ENCODE data around the gene TM9SF1.

The TM9SF1 gene

GRCh38 chr14:24179961-24180796 lies 15.1 kb downstream of the TM9SF1 start:
- in situ Hi-C loops (cut with MboI; ENCODE audit: low sequenced_read_pairs): no loop called here

- in situ Hi-C loops (cut with MboI; ENCODE audit: low sequenced_read_pairs): no loop called here
Measured at GRCh38 chr14:24179294-24179960, 15.8 kb downstream of the TM9SF1 start.

- in situ Hi-C loops (cut with MboI; ENCODE audit: low sequenced_read_pairs): no loop called here
Measured at GRCh38 chr14:24178399-24179178, 16.7 kb downstream of the TM9SF1 start.

GRCh38 chr14:24177891-24178290 lies 17.4 kb downstream of the TM9SF1 start:
- in situ Hi-C loops (cut with MboI; ENCODE audit: low sequenced_read_pairs): no loop called here

GRCh38 chr14:24177041-24177825 lies 18.0 kb downstream of the TM9SF1 start:
- in situ Hi-C loops (cut with MboI; ENCODE audit: low sequenced_read_pairs): no loop called here

- in situ Hi-C loops (cut with MboI; ENCODE audit: low sequenced_read_pairs): no loop called here
Measured at GRCh38 chr14:24176599-24176998, 18.6 kb downstream of the TM9SF1 start.

- in situ Hi-C loops (cut with MboI; ENCODE audit: low sequenced_read_pairs): no loop called here
Measured at GRCh38 chr14:24172871-24173281, 22.4 kb downstream of the TM9SF1 start.

- in situ Hi-C loops (cut with MboI; ENCODE audit: low sequenced_read_pairs): no loop called here
Measured at GRCh38 chr14:24172261-24172860, 22.9 kb downstream of the TM9SF1 start.

GRCh38 chr14:24171422-24172260 lies 23.6 kb downstream of the TM9SF1 start, which contains the start of gene REC8:
Gene REC8 (plus strand): TSS chr14:24172080. CDS start chr14:24172553, 473 bp downstream.
- in situ Hi-C loops (cut with MboI; ENCODE audit: low sequenced_read_pairs): no loop called here

- in situ Hi-C loops (cut with MboI; ENCODE audit: low sequenced_read_pairs): no loop called here
Measured at GRCh38 chr14:24167469-24168114, 27.6 kb downstream of the TM9SF1 start.

GRCh38 chr14:24165785-24166184 lies 29.5 kb downstream of the TM9SF1 start:
- in situ Hi-C loops (cut with MboI; ENCODE audit: low sequenced_read_pairs): no loop called here

- in situ Hi-C loops (cut with MboI; ENCODE audit: low sequenced_read_pairs): no loop called here
Measured at GRCh38 chr14:24164518-24164991, 30.7 kb downstream of the TM9SF1 start.

GRCh38 chr14:24162093-24162492 lies 33.1 kb downstream of the TM9SF1 start:
- in situ Hi-C loops (cut with MboI; ENCODE audit: low sequenced_read_pairs): no loop called here

GRCh38 chr14:24160850-24161804 lies 34.1 kb downstream of the TM9SF1 start, which contains the start of gene IRF9:
Gene IRF9 (plus strand): TSS chr14:24161265. CDS start chr14:24162145, 880 bp downstream.
- in situ Hi-C loops (cut with MboI; ENCODE audit: low sequenced_read_pairs): no loop called here

- in situ Hi-C loops (cut with MboI; ENCODE audit: low sequenced_read_pairs): no loop called here
Measured at GRCh38 chr14:24160499-24160849, 34.8 kb downstream of the TM9SF1 start.

- in situ Hi-C loops (cut with MboI; ENCODE audit: low sequenced_read_pairs): no loop called here
Measured at GRCh38 chr14:24159777-24160498, 35.3 kb downstream of the TM9SF1 start.

- in situ Hi-C loops (cut with MboI; ENCODE audit: low sequenced_read_pairs): no loop called here
Measured at GRCh38 chr14:24157331-24157730, 37.9 kb downstream of the TM9SF1 start.

Data from HL-60/S4 (cell line).